ENCODE measurements around the gene SMIM7.
"Not testable (repeated sequence)": the region's sequence is repeated elsewhere in the genome, so short reads cannot be mapped to it uniquely, and the experiment has no call there.

SMIM7 gene

GRCh38 chr19:16682539-16682938, 22.6 kb upstream of the SMIM7 start:
- no peak overlapping the region for H3K4me3 ChIP-seq (replicated peaks in 1 of 2; ENCODE audit: low read depth in 2 of 2, low read length in 2 of 2)
- no peak for DNase-seq (ENCODE audit: low read depth in 2 of 2)
- TF ChIP-seq, protein P1, sequence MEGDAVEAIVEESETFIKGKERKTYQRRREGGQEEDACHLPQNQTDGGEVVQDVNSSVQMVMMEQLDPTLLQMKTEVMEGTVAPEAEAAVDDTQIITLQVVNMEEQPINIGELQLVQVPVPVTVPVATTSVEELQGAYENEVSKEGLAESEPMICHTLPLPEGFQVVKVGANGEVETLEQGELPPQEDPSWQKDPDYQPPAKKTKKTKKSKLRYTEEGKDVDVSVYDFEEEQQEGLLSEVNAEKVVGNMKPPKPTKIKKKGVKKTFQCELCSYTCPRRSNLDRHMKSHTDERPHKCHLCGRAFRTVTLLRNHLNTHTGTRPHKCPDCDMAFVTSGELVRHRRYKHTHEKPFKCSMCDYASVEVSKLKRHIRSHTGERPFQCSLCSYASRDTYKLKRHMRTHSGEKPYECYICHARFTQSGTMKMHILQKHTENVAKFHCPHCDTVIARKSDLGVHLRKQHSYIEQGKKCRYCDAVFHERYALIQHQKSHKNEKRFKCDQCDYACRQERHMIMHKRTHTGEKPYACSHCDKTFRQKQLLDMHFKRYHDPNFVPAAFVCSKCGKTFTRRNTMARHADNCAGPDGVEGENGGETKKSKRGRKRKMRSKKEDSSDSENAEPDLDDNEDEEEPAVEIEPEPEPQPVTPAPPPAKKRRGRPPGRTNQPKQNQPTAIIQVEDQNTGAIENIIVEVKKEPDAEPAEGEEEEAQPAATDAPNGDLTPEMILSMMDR (IDR thresholded peaks at IDR 0.05; ENCODE audit: low read depth, low read length), result no peak

DNA sequence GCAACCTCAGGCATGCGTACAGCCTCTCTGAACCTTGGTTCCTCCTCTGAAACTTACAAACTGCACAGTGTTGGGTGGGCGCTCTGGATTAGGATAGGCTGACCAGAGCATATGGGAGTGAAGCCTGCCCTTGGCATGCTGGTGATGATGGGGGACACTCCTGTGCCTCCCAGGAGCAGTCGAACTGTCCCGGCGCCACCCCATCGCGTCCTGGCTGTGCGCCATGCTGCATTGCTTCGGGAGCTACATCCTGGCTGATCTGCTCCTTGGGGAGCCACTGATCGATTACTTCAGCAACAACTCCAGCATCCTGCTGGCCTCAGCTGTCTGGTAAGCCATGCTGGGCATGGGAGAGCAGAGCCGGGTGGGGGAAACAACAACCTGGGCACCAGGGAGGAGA, 19.9 kb upstream of the SMIM7 start:
- TF ChIP-seq, protein P1 (IDR thresholded peaks at IDR 0.05; ENCODE audit: low read depth, low read length), result no peak
- no peak overlapping the region for H3K4me3 ChIP-seq (replicated peaks in 1 of 2; ENCODE audit: low read depth in 2 of 2, low read length in 2 of 2)
- DNase-seq (ENCODE audit: low read depth in 2 of 2), result no peak

- no peak overlapping the region for H3K4me3 ChIP-seq (replicated peaks in 1 of 2; ENCODE audit: low read depth in 2 of 2, low read length in 2 of 2)
- DNase-seq (ENCODE audit: low read depth in 2 of 2), result peak in 1 of 2 donors; percentile 7
- TF ChIP-seq, protein P1 (IDR thresholded peaks at IDR 0.05; ENCODE audit: low read depth, low read length), result no peak
These were observed 18.6 kb upstream of the SMIM7 start for GRCh38 chr19:16678498-16678897.

- DNase-seq (ENCODE audit: low read depth in 2 of 2), result no peak
- no peak overlapping the region for H3K4me3 ChIP-seq (replicated peaks in 1 of 2; ENCODE audit: low read depth in 2 of 2, low read length in 2 of 2)
- TF ChIP-seq, protein P1 (IDR thresholded peaks at IDR 0.05; ENCODE audit: low read depth, low read length), result no peak
These were observed 17.1 kb upstream of the SMIM7 start for GRCh38 chr19:16677055-16677454.

DNA sequence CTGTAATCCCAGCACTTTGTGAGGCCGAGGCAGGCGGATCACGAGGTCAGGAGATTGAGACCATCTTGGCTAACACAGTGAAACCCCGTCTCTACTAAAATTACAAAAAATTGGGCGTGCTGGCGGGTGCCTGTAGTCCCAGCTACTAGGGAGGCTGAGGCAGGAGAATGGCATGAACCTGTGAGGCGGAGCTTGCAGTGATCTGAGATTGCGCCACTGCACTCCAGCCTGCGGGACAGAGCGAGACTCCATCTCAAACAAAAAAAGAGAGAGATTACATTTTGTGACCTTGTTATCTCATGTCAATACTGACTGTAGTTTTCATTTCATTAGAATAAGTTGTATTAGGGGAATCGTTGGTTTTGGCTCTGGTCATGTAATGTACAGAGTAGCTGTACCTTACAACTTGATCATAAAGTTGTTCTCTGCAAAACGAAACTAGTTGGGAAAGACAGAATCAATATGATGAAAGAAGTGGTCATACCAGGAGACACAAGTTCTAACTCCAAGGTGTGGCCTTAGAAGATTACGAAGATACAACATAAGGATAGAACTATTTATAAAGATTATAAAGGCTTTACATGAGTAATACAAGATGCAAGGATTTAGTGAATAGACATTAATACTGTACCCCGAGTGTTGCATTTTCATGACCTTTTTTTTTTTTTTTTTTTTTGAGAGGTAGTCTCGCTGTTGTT, 16.3 kb upstream of the SMIM7 start:
- H3K4me3 ChIP-seq (replicated peaks in 1 of 2; ENCODE audit: low read depth in 2 of 2, low read length in 2 of 2), result no peak overlapping the region
- DNase-seq (ENCODE audit: low read depth in 2 of 2), result no peak
- TF ChIP-seq, protein P1 (IDR thresholded peaks at IDR 0.05; ENCODE audit: low read depth, low read length), result no peak

- H3K4me3 ChIP-seq (replicated peaks in 1 of 2; ENCODE audit: low read depth in 2 of 2, low read length in 2 of 2); DNase-seq (ENCODE audit: low read depth in 2 of 2): not testable (repeated sequence)
These were observed 13.9 kb upstream of the SMIM7 start for GRCh38 chr19:16673839-16674238.

DNA sequence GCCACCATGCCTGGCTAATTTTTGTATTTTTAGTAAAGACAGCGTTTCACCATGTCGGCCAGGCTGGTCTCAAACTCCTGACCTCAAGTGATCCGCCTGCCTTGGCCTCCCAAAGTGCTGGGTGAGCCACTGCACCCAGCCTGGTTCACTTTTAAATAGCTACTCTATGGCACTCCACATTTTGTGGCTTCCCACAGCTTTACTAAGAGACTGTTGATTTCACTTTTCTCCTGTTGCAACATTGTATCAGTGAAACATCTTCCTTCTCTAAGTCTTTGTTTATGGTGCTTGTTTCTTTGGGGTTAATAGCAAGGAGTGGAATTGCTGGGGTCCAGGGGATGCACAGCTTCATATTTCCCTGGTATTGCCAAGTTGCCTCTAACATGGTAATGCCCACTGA, 13.3 kb upstream of the SMIM7 start:
- TF ChIP-seq, protein P1 (IDR thresholded peaks at IDR 0.05; ENCODE audit: low read depth, low read length), result no peak
- H3K4me3 ChIP-seq (replicated peaks in 1 of 2; ENCODE audit: low read depth in 2 of 2, low read length in 2 of 2), result no peak overlapping the region
- no peak for DNase-seq (ENCODE audit: low read depth in 2 of 2)

Measured in cardiac fibroblast (primary cell).